H1 (cell line): ENCODE data around the gene GHRH. TPM values are rescaled to one million over a fixed set of nuclear protein-coding genes. Genes with fewer than 3 reads are reported as not detected.
A peak's percentile ranks its signal among the peaks of the same experiment; 100 is the strongest.

Source experiments
- CTCF ChIA-PET: fragments of 300-600 bp; sonication (Branson Sonifier 250); formaldehyde crosslinking; loops from one replicate; lab custom pipeline; 2021; ENCODE audit not compliant: partially characterized antibody; lab: Charles Lee
- POLR2A ChIA-PET: fragments of 300-600 bp; sonication (Branson Sonifier 250); formaldehyde crosslinking; loops from one replicate; lab custom pipeline; 2021; ENCODE audit warnings: inconsistent platforms; ENCODE audit not compliant: partially characterized antibody; lab: Charles Lee
- DNase-seq, 2 experiments: peaks; one replicate each; pipeline versions ENCODE4 v3.0.0 to v3.0.0-alpha.2; 2010 to 2022; ENCODE audit warnings: low spot score in 2 of 2, low read depth in 1 of 2, mixed read lengths in 1 of 2
- FAIRE-seq: peaks from 2 replicates; lab custom pipeline; 2011; peaks lifted over from hg19 to GRCh38; lab: Jason Lieb, UNC
- H2AFZ ChIP-seq: 2 replicates; pipeline ENCODE4 v1.8.1; 2012; ENCODE audit warnings: low read length, inconsistent platforms
- H2AK5ac ChIP-seq: 2 replicates; pipeline ENCODE4 v1.6.1; 2013; ENCODE audit warnings: low read depth, low read length
- H2BK120ac ChIP-seq: replicated peaks from 2 replicates; pipeline ENCODE3; 2013; ENCODE audit warnings: low read depth, low read length, inconsistent platforms
- H2BK12ac ChIP-seq: 2 replicates; pipeline ENCODE4 v1.6.1; 2013; ENCODE audit warnings: low read depth, low read length
- H2BK15ac ChIP-seq: 2 replicates; pipeline ENCODE4 v1.6.1; 2013; ENCODE audit warnings: low read length
- H2BK20ac ChIP-seq: 2 replicates; pipeline ENCODE4 v1.6.1; 2013; ENCODE audit warnings: low read length
- H2BK5ac ChIP-seq: 2 replicates; pipeline ENCODE4 v1.6.1; 2013; ENCODE audit warnings: low read depth, low read length
- H3K14ac ChIP-seq: 2 replicates; pipeline ENCODE4 v1.6.1; 2013; ENCODE audit warnings: inconsistent platforms; ENCODE audit not compliant: insufficient read length
- H3K18ac ChIP-seq: 2 replicates; pipeline ENCODE4 v1.6.1; 2013; ENCODE audit warnings: low read length; ENCODE audit errors: extremely low read depth
- H3K23ac ChIP-seq: 2 replicates; pipeline ENCODE4 v1.6.1; 2013; ENCODE audit warnings: inconsistent platforms; ENCODE audit not compliant: insufficient read length
- H3K23me2 ChIP-seq: 2 replicates; pipeline ENCODE4 v1.6.1; 2013; ENCODE audit warnings: low read depth, low read length
- H3K27ac ChIP-seq: 2 replicates; pipeline ENCODE4 v1.6.1; 2011; ENCODE audit warnings: low read depth, low read length, inconsistent platforms
- H3K27me3 ChIP-seq, 4 experiments: replicated peaks in 1 of 4; 1 replicate in 1 of 4; 2 replicates in 3 of 4; pipeline versions ENCODE4 v1.6.1 to v1.8.1; 2011 to 2013; ENCODE audit warnings: low read length in 3 of 4, mild to moderate bottlenecking in 3 of 4, inconsistent platforms in 2 of 4, mixed read lengths in 2 of 4, moderate library complexity in 1 of 4; ENCODE audit not compliant: control insufficient read depth in 3 of 4, insufficient read depth in 3 of 4; ENCODE audit errors: extremely low read depth in 1 of 4
- H3K36me3 ChIP-seq, 4 experiments: 2 replicates each; pipeline versions ENCODE4 v1.6.1 to v1.8.1; 2011 to 2013; ENCODE audit warnings: mild to moderate bottlenecking in 4 of 4, low read length in 3 of 4, moderate library complexity in 2 of 4, control low read depth in 1 of 4, inconsistent platforms in 1 of 4; ENCODE audit not compliant: insufficient read depth in 4 of 4, control insufficient read depth in 2 of 4
- H3K4ac ChIP-seq: replicated peaks from 2 replicates; pipeline ENCODE3; 2013; ENCODE audit warnings: low read length, low read depth, mixed read lengths, inconsistent platforms; ENCODE audit not compliant: insufficient read length
- H3K4me1 ChIP-seq, 4 experiments: replicated peaks in 1 of 4; 1 replicate in 1 of 4; 2 replicates in 3 of 4; pipeline versions ENCODE4 v1.6.1 to v1.8.1; 2011 to 2013; ENCODE audit warnings: low read length in 3 of 4, inconsistent platforms in 2 of 4, mixed read lengths in 1 of 4; ENCODE audit not compliant: insufficient read depth in 4 of 4, control insufficient read depth in 3 of 4
- H3K4me2 ChIP-seq, 2 experiments: 2 replicates each; pipeline versions ENCODE4 v1.6.1 to v1.8.1; 2011 to 2013; ENCODE audit warnings: low read depth in 2 of 2, low read length in 2 of 2, control low read depth in 1 of 2, inconsistent platforms in 1 of 2, mild to moderate bottlenecking in 1 of 2; ENCODE audit not compliant: insufficient read depth in 1 of 2
- H3K4me3 ChIP-seq, 4 experiments: fragments of 200-600, 300-600 bp in 1 of 4; sonication (generic), shearing (Covaris generic), sonication (Bioruptor Twin) in 1 of 4; 2 replicates each; pipeline versions ENCODE4 v1.5.1 to v1.8.1; 2011 to 2016; ENCODE audit warnings: low read length in 4 of 4, low read depth in 3 of 4, control low read depth in 2 of 4, inconsistent platforms in 2 of 4, mild to moderate bottlenecking in 2 of 4, mixed read lengths in 1 of 4, moderate library complexity in 1 of 4; ENCODE audit not compliant: insufficient read depth in 2 of 4; ENCODE audit errors: extremely low read depth in 1 of 4
- H3K56ac ChIP-seq: replicated peaks from 2 replicates; pipeline ENCODE3; 2013; ENCODE audit warnings: low read depth, mild to moderate bottlenecking, mixed read lengths, low read length, inconsistent platforms; ENCODE audit not compliant: insufficient read length
- H3K79me1 ChIP-seq: 2 replicates; pipeline ENCODE4 v1.6.1; 2013; ENCODE audit warnings: low read depth, low read length, control low read depth
- H3K79me2 ChIP-seq, 2 experiments: 2 replicates each; pipeline versions ENCODE4 v1.6.1 to v1.8.1; 2012 to 2013; ENCODE audit warnings: low read length in 2 of 2, mild to moderate bottlenecking in 2 of 2, inconsistent platforms in 1 of 2; ENCODE audit not compliant: insufficient read depth in 2 of 2, control insufficient read depth in 1 of 2
- H3K9ac ChIP-seq, 4 experiments: replicated peaks in 1 of 4; 1 replicate in 1 of 4; 2 replicates in 3 of 4; pipeline versions ENCODE4 v1.6.1 to v1.8.1; 2011 to 2013; ENCODE audit warnings: low read depth in 3 of 4, low read length in 3 of 4, control low read depth in 2 of 4, mild to moderate bottlenecking in 2 of 4, moderate library complexity in 2 of 4, inconsistent platforms in 1 of 4; ENCODE audit errors: extremely low read depth in 1 of 4
- H3K9me3 ChIP-seq, 2 experiments: 2 replicates each; pipeline versions ENCODE4 v1.6.1 to v1.8.1; 2012 to 2013; ENCODE audit warnings: mild to moderate bottlenecking in 2 of 2, moderate library complexity in 2 of 2, control low read depth in 1 of 2, inconsistent platforms in 1 of 2, low read depth in 1 of 2, low read length in 1 of 2, mixed read lengths in 1 of 2; ENCODE audit not compliant: insufficient read depth in 2 of 2
- H4K20me1 ChIP-seq, 2 experiments: replicated peaks in 1 of 2; 2 replicates each; pipeline versions ENCODE3 to v1.8.1; 2011 to 2013; ENCODE audit warnings: inconsistent platforms in 2 of 2, low read length in 2 of 2, mild to moderate bottlenecking in 1 of 2; ENCODE audit not compliant: insufficient read depth in 2 of 2, control insufficient read depth in 1 of 2
- H4K5ac ChIP-seq: 2 replicates; pipeline ENCODE4 v1.6.1; 2013; ENCODE audit warnings: low read length, low read depth, mixed read lengths, inconsistent platforms; ENCODE audit not compliant: insufficient read length
- H4K8ac ChIP-seq: 2 replicates; pipeline ENCODE4 v1.8.0; 2013; ENCODE audit warnings: mild to moderate bottlenecking, moderate library complexity, low read length, inconsistent platforms; ENCODE audit not compliant: insufficient read depth; ENCODE audit errors: extremely low read depth
- H4K91ac ChIP-seq: replicated peaks from 2 replicates; pipeline ENCODE3; 2013; ENCODE audit warnings: low read length, mixed read lengths, inconsistent platforms; ENCODE audit not compliant: insufficient read length
- JUN ChIP-seq: IDR thresholded peaks from 2 replicates; pipeline ENCODE4 v1.6.1; 2011; ENCODE audit warnings: low read depth, mild to moderate bottlenecking, improper control_type of control experiment, low read length
- SP2 ChIP-seq: IDR thresholded peaks from 2 replicates; pipeline ENCODE4 v1.6.1; 2012; ENCODE audit warnings: mild to moderate bottlenecking, low read length, inconsistent platforms
- SRF ChIP-seq: IDR thresholded peaks from 2 replicates; pipeline ENCODE4 v1.6.1; 2011; ENCODE audit warnings: mild to moderate bottlenecking, low read depth, low read length, moderate library complexity
- USF2 ChIP-seq: IDR thresholded peaks from 2 replicates; pipeline ENCODE4 v1.6.1; 2011; ENCODE audit warnings: low read length, improper control_type of control experiment
- YY1 ChIP-seq: IDR thresholded peaks from 2 replicates; pipeline ENCODE4 v1.6.1; 2011; ENCODE audit warnings: low read depth, mild to moderate bottlenecking, low read length
- polyA plus RNA-seq, 7 experiments: library from polyadenylated mRNA; depleted of rRNA in 3 of 7; stranded (reverse) in 5 of 7; unstranded in 2 of 7; fragments of >200 nt in 5 of 7; fragments of 200-250 nt in 2 of 7; gene quantifications; 1 replicate in 5 of 7; 2 replicates in 1 of 7; 4 replicates in 1 of 7; pipeline versions ENCODE4 v1.2.1 to v1.2.3, GENCODE V29; 2011 to 2013; ENCODE audit warnings: missing spikeins in 2 of 7, mixed read lengths in 2 of 7
- total RNA-seq: library from RNA; stranded (reverse); fragmentation: NEBNext Ultra II Directional; extraction: Animal tissue kit (Norgen Biotek cat#: 25700); gene quantifications from 2 replicates; pipeline ENCODE4 v1.2.1, GENCODE V29; 2021

Gene GHRH
- total and polyA plus RNA-seq, 2 of the 8 experiments (the other 6 are each of a cell fraction or from before 2014, with no cell fraction given) = not detected

GRCh38 chr20:37223053-37223452, 38.6 kb downstream of the GHRH start:
- ChIA-PET POLR2A (interaction anchor here (1.0 to 1.3 kb wide), 2 partner anchors 23 to 44 kb away, joined by 3 read pairs; partner anchors contain the start of genes MROH8 and RPN2), CTCF (interaction anchor here (1.2 to 2.1 kb wide), 2 partner anchors 20 to 27 kb away, joined by 4 to 10 read pairs; no protein-coding TSS in a partner anchor)
- peaks cover 0 to 9% (median 0%) of the 10 kb centered on the region in 4 experiments; a peak in 3 of 7 replicates for H3K4me1 ChIP-seq
- H2BK120ac ChIP-seq = no peak overlapping the region
- no peak overlapping the region for H2BK20ac ChIP-seq
- H3K23me2 ChIP-seq = no peaks in the 10 kb centered on the region
- H3K4ac ChIP-seq = no peak overlapping the region
- H2BK12ac ChIP-seq = no peak overlapping the region
- H3K79me2 ChIP-seq = peaks cover 0 to 16% of the 10 kb centered on the region in 2 experiments; a peak in 3 of 4 replicates
- H3K4me2 ChIP-seq = no peak overlapping the region
- H2BK15ac ChIP-seq = no peak overlapping the region
- H3K23ac ChIP-seq = no peak overlapping the region
- H3K56ac ChIP-seq = no peak overlapping the region
- FAIRE-seq (no peak), DNase-seq (no peak)
- H3K9ac ChIP-seq = no peak overlapping the region
- H3K27me3 ChIP-seq = no peaks in the 10 kb centered on the region; a peak in 1 of 7 replicates
- no peak overlapping the region for H2AK5ac ChIP-seq
- no peak overlapping the region for H3K14ac ChIP-seq
- no peak overlapping the region for H2BK5ac ChIP-seq
- H3K36me3 ChIP-seq = peaks cover 16 to 78% (median 46%) of the 10 kb centered on the region in 4 experiments
- peak; percentile 52; the same call in 1 of the 2 replicates for TF ChIP-seq USF2
- TF ChIP-seq SP2 = no peak
- no peak for TF ChIP-seq SRF
- no peak for TF ChIP-seq JUN
- no peak for TF ChIP-seq YY1
- no peak overlapping the region for H3K4me3 ChIP-seq
- no peak overlapping the region for H2AFZ ChIP-seq
- H3K27ac ChIP-seq = no peak overlapping the region
- no peak overlapping the region for H4K91ac ChIP-seq
- H3K18ac ChIP-seq = no peak overlapping the region
- H3K79me1 ChIP-seq = peaks cover 5% of the 10 kb centered on the region
- H4K5ac ChIP-seq = no peak overlapping the region
- H4K8ac ChIP-seq = no peak overlapping the region
- peaks cover 2 to 3% of the 10 kb centered on the region in 2 experiments for H4K20me1 ChIP-seq
- no peaks in the 10 kb centered on the region for H3K9me3 ChIP-seq
